Measurements from ENCODE around the gene PEX6. TPM values are rescaled to one million over a fixed set of nuclear protein-coding genes. Genes with fewer than 3 reads are reported as not detected.

PEX6 gene
- total and polyA plus RNA-seq, 7 donors: 12.0 to 37.8 (median 24.1) TPM

DNA sequence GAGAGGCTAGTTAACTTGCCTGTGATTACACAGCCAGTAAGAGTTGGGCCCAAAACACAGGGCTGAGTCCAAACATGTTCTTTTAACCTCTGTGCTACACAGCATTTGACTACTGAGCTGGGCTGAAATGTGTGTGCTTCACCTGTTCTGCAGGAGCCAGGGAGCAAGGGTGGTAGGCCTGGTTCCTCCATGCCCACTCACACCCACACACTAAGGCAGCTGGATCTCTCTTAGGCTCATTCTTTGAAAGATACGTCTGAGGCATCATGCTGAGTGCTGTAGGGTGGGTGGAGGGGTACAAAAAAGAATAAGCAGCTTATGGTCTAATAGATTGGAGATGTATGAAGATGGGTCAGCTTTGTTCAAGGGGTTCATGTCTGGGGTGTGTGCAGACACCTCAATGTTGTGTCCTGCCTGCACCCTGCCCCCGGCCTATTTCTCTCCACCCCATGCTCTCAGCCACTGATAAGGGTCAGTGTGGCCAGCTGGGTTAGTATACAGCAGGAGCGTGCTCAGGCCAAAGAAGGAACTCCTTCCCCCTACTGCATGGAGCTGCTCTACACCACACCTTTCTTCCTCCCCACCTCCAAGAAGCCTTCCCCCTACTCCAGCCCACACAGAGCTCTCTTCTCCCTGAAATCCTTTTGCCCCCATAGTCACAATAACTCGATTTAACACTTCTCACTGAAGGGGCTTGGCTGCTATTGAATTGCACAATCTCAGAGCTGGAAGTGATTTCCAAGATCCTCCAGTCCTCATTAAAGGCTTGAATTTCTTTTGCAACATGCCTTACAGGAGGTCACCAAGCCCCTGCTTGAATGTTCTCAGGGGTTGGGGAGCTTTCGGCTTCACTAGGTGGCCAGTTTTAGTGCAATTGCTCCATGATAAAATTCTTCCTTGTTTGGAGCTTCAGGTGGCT lies 8.8 kb upstream of the PEX6 start:
- intact Hi-C loops (cut with DNase I): loop anchor here in 1 of 2 donors (2.0 kb wide), 1 partner anchor 21 kb away; no protein-coding TSS in a partner anchor
- peaks cover 4 to 35% of the 10 kb centered on the region in 2 donors for H3K36me3 ChIP-seq (ENCODE audit: insufficient read depth in 1 of 2, low read depth in 1 of 2)
- H3K27ac ChIP-seq: no peak overlapping the region
- DNase-seq (no peak), ATAC-seq (no peak)
- no peaks in the 10 kb centered on the region for H3K27me3 ChIP-seq (ENCODE audit: insufficient read depth in 3 of 3, low read length in 2 of 3)
- H3K4me1 ChIP-seq: peaks cover 34% of the 10 kb centered on the region
- TF ChIP-seq, protein P1, sequence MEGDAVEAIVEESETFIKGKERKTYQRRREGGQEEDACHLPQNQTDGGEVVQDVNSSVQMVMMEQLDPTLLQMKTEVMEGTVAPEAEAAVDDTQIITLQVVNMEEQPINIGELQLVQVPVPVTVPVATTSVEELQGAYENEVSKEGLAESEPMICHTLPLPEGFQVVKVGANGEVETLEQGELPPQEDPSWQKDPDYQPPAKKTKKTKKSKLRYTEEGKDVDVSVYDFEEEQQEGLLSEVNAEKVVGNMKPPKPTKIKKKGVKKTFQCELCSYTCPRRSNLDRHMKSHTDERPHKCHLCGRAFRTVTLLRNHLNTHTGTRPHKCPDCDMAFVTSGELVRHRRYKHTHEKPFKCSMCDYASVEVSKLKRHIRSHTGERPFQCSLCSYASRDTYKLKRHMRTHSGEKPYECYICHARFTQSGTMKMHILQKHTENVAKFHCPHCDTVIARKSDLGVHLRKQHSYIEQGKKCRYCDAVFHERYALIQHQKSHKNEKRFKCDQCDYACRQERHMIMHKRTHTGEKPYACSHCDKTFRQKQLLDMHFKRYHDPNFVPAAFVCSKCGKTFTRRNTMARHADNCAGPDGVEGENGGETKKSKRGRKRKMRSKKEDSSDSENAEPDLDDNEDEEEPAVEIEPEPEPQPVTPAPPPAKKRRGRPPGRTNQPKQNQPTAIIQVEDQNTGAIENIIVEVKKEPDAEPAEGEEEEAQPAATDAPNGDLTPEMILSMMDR (IDR thresholded peaks at IDR 0.05): no peak
- H3K4me3 ChIP-seq: no peak overlapping the region
- H3K9me3 ChIP-seq: no peaks in the 10 kb centered on the region
- 68 to 79% (median 70%) methylated on average over 5 of the region's 5 CpGs for WGBS, 3 donors

GRCh38 chr6:42984924-42985475 lies 6.0 kb upstream of the PEX6 start:
- WGBS, 3 donors: 11 to 12% (median 11%) methylated on average over 12 to 13 of the region's 13 CpGs
- Histone ChIP-seq H3K9me3 (no peaks in the 10 kb centered on the region), H3K27me3 (ENCODE audit: insufficient read depth in 3 of 3, low read length in 2 of 3) (no peaks in the 10 kb centered on the region), H3K4me3 (peak overlapping the region; percentile 88), H3K4me1 (peaks cover 34% of the 10 kb centered on the region), H3K36me3 (ENCODE audit: insufficient read depth in 1 of 2, low read depth in 1 of 2) (peaks cover 0 to 15% of the 10 kb centered on the region in 2 donors), H3K27ac (peak overlapping the region; percentile 87)
- peak in 1 of 4 donors; percentile 12 for ATAC-seq
- no peak for DNase-seq
- intact Hi-C loops (cut with DNase I): no loop called here
- TF ChIP-seq, protein P1 (IDR thresholded peaks at IDR 0.05): no peak

DNA sequence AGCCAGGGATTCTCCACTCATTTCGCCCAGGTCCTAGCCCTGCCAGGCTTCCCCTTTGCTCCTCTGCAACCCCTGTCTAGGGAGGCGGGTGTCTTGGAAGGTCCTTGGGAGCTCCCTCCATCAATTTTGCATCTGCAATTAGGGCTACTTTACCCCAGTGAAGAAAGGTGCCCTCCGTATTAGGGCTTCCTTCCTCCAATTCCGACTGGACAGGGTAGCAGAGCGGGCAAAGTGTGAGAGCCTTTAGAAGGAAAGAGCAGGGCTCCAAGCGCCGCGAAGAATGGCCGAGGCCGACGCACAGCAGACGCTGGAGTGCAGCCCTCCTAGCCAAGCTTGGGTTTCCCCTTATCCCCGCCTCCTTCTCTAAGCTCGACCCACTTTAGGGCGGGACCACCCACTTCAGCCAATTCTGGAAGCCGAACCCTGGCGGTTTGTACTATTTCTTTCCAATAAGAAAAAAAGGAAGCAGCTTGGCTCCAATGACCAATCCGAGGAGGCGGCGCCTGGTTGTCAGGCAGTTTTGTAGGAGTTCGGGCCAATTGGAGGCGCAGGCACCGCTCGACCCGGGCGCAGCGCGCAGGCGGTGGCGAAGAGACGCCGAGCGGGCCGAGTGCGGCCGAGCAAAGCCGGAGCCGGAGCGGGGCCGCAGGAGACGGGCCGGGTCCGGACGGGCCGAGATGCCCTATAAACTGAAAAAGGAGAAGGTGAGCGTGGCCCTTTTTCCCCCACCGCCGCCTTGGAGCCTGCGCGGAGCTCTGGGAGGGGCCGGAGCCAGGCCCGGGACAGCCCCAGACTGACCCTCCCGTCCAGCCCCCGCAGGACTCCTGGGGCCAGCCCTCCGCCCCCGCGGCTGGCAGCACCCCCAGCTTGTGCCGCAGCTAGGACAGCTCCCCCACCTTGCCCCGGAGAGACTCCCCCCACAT lies 5.3 kb upstream of the PEX6 start, which contains the start of gene PPP2R5D:
Gene PPP2R5D (plus strand): TSS at position 570 of the 923 bp plus-strand sequence. CDS start 108 bp downstream, at position 678.
- no peaks in the 10 kb centered on the region for H3K27me3 ChIP-seq (ENCODE audit: insufficient read depth in 3 of 3, low read length in 2 of 3)
- ATAC-seq (peak; percentile 94 to 97 (median 95)), DNase-seq (peak; percentile 97 to 99)
- H3K4me1 ChIP-seq: peaks cover 39% of the 10 kb centered on the region
- intact Hi-C loops (cut with DNase I): no loop called here
- WGBS, 3 donors: 0 to 1% (median 0%) methylated on average over 50 to 59 of the region's 59 CpGs
- peak within 1 kb of the TSS; percentile 88 for H3K4me3 ChIP-seq
- H3K27ac ChIP-seq: peak within 1 kb of the TSS; percentile 87
- H3K36me3 ChIP-seq (ENCODE audit: insufficient read depth in 1 of 2, low read depth in 1 of 2): peaks cover 0 to 8% of the 10 kb centered on the region in 2 donors
- TF ChIP-seq, protein P1 (IDR thresholded peaks at IDR 0.05): no peak
- H3K9me3 ChIP-seq: no peaks in the 10 kb centered on the region

DNA sequence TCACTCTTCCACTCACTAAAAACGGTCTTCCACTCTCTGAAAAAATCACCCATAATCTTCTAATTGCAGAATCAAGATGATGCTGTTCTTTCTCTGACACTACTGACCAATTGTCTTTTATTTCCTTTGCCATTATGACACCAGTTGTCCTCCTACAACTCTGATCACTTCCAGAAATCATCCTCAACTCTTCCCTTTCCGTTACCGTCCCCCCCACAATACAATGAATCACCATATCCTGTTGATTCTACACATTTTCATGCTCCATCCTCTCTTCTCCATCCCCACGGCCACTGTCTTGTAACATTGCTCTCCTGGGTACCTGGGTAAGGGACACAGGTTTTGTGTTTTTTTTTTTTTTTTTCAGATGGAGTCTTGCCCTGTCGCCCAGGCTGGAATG lies 2.9 kb upstream of the PEX6 start:
- no peaks in the 10 kb centered on the region for H3K9me3 ChIP-seq
- H3K27ac ChIP-seq: no peak overlapping the region
- WGBS, 3 donors: 84 to 90% (median 89%) methylated on average over 5 of the region's 5 CpGs
- ATAC-seq (no peak), DNase-seq (no peak)
- no peaks in the 10 kb centered on the region for H3K27me3 ChIP-seq (ENCODE audit: insufficient read depth in 3 of 3, low read length in 2 of 3)
- H3K36me3 ChIP-seq (ENCODE audit: insufficient read depth in 1 of 2, low read depth in 1 of 2): peaks cover 0 to 5% of the 10 kb centered on the region in 2 donors
- TF ChIP-seq, protein P1 (IDR thresholded peaks at IDR 0.05): no peak
- peaks cover 36% of the 10 kb centered on the region for H3K4me1 ChIP-seq
- no peak overlapping the region for H3K4me3 ChIP-seq
- intact Hi-C loops (cut with DNase I): no loop called here

All from psoas muscle (tissue), 8 donors.